Breast epithelium (tissue), 4 donors: ENCODE results near the gene CDH4. TPM values are rescaled to one million over a fixed set of nuclear protein-coding genes. Genes with fewer than 3 reads are reported as not detected.

Experiments
- DNase-seq, 2 donors: peaks; one replicate each; pipeline ENCODE4 v3.0.0-alpha.2; 2019; ENCODE audit warnings: low spot score in 2 of 2
- H3K27ac ChIP-seq, 2 donors: fragments of 200-600 bp; sonication (generic) in 1 of 2; one replicate each; pipeline ENCODE4 v1.5.1; 2016 to 2019; ENCODE audit warnings: mild to moderate bottlenecking in 1 of 2
- H3K27me3 ChIP-seq, 2 donors: fragments of 200-600 bp; sonication (generic) in 1 of 2; one replicate each; pipeline versions ENCODE4 v1.5.1 to v1.6.0; 2017 to 2019; ENCODE audit warnings: control low read depth in 1 of 2, mild to moderate bottlenecking in 1 of 2
- H3K36me3 ChIP-seq: fragments of 200-600 bp; one replicate; pipeline ENCODE4 v1.5.1; 2019
- H3K4me1 ChIP-seq, 2 donors: fragments of 200-600 bp; sonication (generic); one replicate each; pipeline ENCODE4 v1.5.1; 2016 to 2019; ENCODE audit warnings: control low read depth in 1 of 2
- H3K4me3 ChIP-seq, 3 donors: fragments of 200-600 bp; sonication (generic); 1 replicate in 2 of 3; 2 replicates in 1 of 3; pipeline ENCODE4 v1.5.1; 2016 to 2019; ENCODE audit warnings: mild to moderate bottlenecking in 3 of 3, moderate library complexity in 2 of 3
- H3K9me3 ChIP-seq, 2 donors: fragments of 200-600 bp; sonication (generic) in 1 of 2; one replicate each; pipeline ENCODE4 v1.5.1; 2016 to 2019; ENCODE audit warnings: control low read depth in 1 of 2
- POLR2A ChIP-seq: fragments of 450-650 bp; IDR thresholded peaks from one replicate; pipeline ENCODE4 v1.6.1; 2016; ENCODE audit warnings: antibody characterized with exemption, mild to moderate bottlenecking, moderate library complexity
- POLR2AphosphoS5 ChIP-seq, 3 donors: sonication (generic); formaldehyde crosslinking; IDR thresholded peaks; one replicate each; pipeline ENCODE4 v1.6.1; 2017; ENCODE audit warnings: antibody characterized with exemption in 3 of 3
- intact Hi-C: fragments of 100-400 bp; cut with DNase I; formaldehyde crosslinking; loops from one replicate; pipeline ENCODE4 v1.15.1; 2023; ENCODE audit warnings: low total_unique reads
- total RNA-seq, 3 donors: library from RNA; depleted of rRNA; stranded (reverse); fragments of >200 nt; gene quantifications; one replicate each; pipeline ENCODE4 v1.1.0, GENCODE V29; 2016
- TF ChIP-seq, protein P1 (sequence below), 3 donors: fragments of 450-650 bp; IDR thresholded peaks; one replicate each; pipeline ENCODE4 v1.5.1; 2016 to 2017; ENCODE audit warnings: antibody characterized with exemption in 3 of 3, mild to moderate bottlenecking in 3 of 3, moderate library complexity in 3 of 3

The CDH4 gene
- total RNA-seq, 3 donors from 2014 or later = under 0.01 TPM; not detected in 2

DNA sequence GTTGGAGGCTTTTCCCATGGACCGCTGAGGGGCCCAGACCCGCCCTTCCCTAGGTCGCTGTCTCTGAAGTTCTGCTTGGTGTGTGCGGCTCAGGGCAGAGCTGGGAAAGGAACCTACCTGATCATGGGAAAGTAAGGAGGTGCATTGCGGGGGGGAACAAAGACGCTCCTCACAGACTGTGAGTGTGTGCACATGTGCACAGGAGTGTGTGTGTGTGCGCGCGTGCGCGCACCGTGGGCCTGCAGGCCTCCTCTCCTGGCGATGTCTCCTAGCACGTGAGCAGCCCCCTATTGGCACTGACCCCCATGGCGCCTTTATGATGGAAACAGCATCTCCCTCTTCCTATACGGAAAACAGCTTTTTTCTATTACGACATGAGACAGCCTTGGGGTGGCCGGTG is 589.5 kb downstream of the CDH4 start:
- no peak for DNase-seq
- H3K4me1 ChIP-seq = no peaks in the 10 kb centered on the region
- H3K9me3 ChIP-seq = no peaks in the 10 kb centered on the region
- no peak overlapping the region for H3K27ac ChIP-seq
- peaks cover 0 to 22% of the 10 kb centered on the region in 2 donors for H3K27me3 ChIP-seq
- intact Hi-C loops = no loop called here
- no peaks in the 10 kb centered on the region for H3K36me3 ChIP-seq
- H3K4me3 ChIP-seq = no peak overlapping the region
- TF ChIP-seq POLR2AphosphoS5 (IDR thresholded peaks at IDR 0.05) (no peak), POLR2A (no peak)
- TF ChIP-seq, protein P1, sequence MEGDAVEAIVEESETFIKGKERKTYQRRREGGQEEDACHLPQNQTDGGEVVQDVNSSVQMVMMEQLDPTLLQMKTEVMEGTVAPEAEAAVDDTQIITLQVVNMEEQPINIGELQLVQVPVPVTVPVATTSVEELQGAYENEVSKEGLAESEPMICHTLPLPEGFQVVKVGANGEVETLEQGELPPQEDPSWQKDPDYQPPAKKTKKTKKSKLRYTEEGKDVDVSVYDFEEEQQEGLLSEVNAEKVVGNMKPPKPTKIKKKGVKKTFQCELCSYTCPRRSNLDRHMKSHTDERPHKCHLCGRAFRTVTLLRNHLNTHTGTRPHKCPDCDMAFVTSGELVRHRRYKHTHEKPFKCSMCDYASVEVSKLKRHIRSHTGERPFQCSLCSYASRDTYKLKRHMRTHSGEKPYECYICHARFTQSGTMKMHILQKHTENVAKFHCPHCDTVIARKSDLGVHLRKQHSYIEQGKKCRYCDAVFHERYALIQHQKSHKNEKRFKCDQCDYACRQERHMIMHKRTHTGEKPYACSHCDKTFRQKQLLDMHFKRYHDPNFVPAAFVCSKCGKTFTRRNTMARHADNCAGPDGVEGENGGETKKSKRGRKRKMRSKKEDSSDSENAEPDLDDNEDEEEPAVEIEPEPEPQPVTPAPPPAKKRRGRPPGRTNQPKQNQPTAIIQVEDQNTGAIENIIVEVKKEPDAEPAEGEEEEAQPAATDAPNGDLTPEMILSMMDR (IDR thresholded peaks at IDR 0.05) = no peak

GRCh38 chr20:61841966-61842365 is 589.9 kb downstream of the CDH4 start:
- Histone ChIP-seq H3K4me3 (no peak overlapping the region), H3K36me3 (no peaks in the 10 kb centered on the region), H3K4me1 (no peaks in the 10 kb centered on the region), H3K27ac (no peak overlapping the region), H3K27me3 (peaks cover 0 to 22% of the 10 kb centered on the region in 2 donors), H3K9me3 (no peaks in the 10 kb centered on the region)
- no peak for DNase-seq
- no peak for TF ChIP-seq POLR2A
- intact Hi-C loops = no loop called here

DNA sequence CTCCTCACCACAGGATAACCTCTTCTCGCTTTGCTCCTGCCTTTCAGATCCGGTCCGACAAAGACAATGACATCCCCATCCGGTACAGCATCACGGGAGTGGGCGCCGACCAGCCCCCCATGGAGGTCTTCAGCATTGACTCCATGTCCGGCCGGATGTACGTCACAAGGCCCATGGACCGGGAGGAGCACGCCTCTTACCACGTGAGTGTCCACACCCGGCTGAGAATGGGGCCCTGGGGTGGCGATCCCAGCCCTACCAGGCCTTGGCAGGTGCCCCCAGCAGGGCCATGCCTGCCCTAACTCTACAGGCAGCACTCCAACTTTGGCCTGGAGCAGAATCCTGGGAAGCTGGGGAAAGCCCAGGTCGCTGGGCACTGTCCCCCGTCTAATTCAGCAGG is 592.6 kb downstream of the CDH4 start:
- H3K27ac ChIP-seq = no peak overlapping the region
- H3K36me3 ChIP-seq = no peaks in the 10 kb centered on the region
- no peak overlapping the region for H3K4me3 ChIP-seq
- no peaks in the 10 kb centered on the region for H3K9me3 ChIP-seq
- TF ChIP-seq POLR2AphosphoS5 (IDR thresholded peaks at IDR 0.05) = no peak
- TF ChIP-seq, protein P1 (IDR thresholded peaks at IDR 0.05) = no peak
- intact Hi-C loops = no loop called here
- peaks cover 0 to 22% of the 10 kb centered on the region in 2 donors for H3K27me3 ChIP-seq
- H3K4me1 ChIP-seq = no peaks in the 10 kb centered on the region
- DNase-seq = no peak

- H3K4me3 ChIP-seq = no peak overlapping the region
- no peak for DNase-seq
- no peak overlapping the region for H3K27ac ChIP-seq
- no peaks in the 10 kb centered on the region for H3K36me3 ChIP-seq
- no peaks in the 10 kb centered on the region for H3K9me3 ChIP-seq
- H3K4me1 ChIP-seq = no peaks in the 10 kb centered on the region
- no peak for TF ChIP-seq POLR2AphosphoS5 (IDR thresholded peaks at IDR 0.05)
- TF ChIP-seq, protein P1 (IDR thresholded peaks at IDR 0.05) = no peak
- TF ChIP-seq POLR2A = no peak
- peaks cover 0 to 22% of the 10 kb centered on the region in 2 donors for H3K27me3 ChIP-seq
- intact Hi-C loops = no loop called here
Measured at GRCh38 chr20:61845233-61845671, 593.2 kb downstream of the CDH4 start.

GRCh38 chr20:61846074-61846473 is 594.0 kb downstream of the CDH4 start:
- DNase-seq = no peak
- Histone ChIP-seq H3K27me3 (peaks cover 0 to 22% of the 10 kb centered on the region in 2 donors), H3K4me1 (no peaks in the 10 kb centered on the region), H3K36me3 (no peaks in the 10 kb centered on the region), H3K27ac (no peak overlapping the region), H3K4me3 (no peak overlapping the region), H3K9me3 (no peaks in the 10 kb centered on the region)
- intact Hi-C loops = no loop called here
- TF ChIP-seq, protein P1 (IDR thresholded peaks at IDR 0.05) = no peak
- TF ChIP-seq POLR2A (no peak), POLR2AphosphoS5 (IDR thresholded peaks at IDR 0.05) (no peak)
